HTERT RPE-1 (cell line): ENCODE results near the gene TOX3.

Source experiments
- in situ Hi-C: fragments of 300-500 bp; cut with MboI; formaldehyde crosslinking; loops from 4 replicates; pipeline ENCODE4 v1.14.3; 2020; ENCODE audit warnings: low sequenced_read_pairs

TOX3 gene

GRCh38 chr16:52547004-52547833 lies at the start of gene TOX3:
Gene TOX3 (minus strand): TSS chr16:52547143. CDS start chr16:52546723, 420 bp downstream.
- in situ Hi-C loops, result no loop called here

DNA sequence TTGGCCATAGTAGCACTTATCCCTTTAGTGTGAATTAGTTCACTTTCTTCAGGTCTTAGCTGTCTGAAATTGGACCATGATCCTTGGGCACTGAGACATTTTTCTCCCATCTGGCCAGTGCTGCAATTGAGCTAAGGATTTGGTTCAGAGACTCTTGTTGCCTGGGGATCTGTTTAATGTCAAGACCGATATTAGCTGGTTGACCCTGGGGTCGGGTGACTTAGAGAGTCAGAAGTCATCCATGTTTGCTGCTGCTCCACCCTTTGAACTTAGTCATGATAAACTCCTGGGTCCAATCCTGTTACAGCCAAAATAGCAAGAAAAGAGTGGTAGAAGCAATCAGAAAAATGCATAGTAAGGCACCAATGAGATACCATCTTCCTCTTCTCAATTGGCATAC lies 45.8 kb upstream of the TOX3 start:
- in situ Hi-C loops, result no loop called here

- in situ Hi-C loops, result no loop called here
Observed at GRCh38 chr16:52591934-52592592, 45.1 kb upstream of the TOX3 start.

DNA sequence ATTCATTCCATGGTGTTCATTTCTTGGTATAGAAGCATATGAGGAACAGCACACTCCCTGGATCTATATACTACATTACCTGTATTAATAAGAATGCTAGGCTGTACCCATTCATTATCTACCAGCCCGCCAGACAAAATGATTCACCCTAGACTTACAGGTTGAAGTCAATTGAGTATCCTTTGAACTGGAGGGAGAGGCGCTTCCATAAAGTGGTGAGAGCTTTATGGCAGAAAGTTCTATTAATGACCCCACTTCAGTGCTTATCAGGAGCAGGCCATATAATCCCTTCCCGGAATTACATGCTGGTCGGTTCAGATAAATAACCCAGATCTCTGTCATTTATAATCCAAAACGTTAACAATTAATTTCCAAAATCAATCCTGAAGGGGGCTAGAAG lies 44.5 kb upstream of the TOX3 start:
- in situ Hi-C loops, result no loop called here

GRCh38 chr16:52586159-52586558 lies 39.2 kb upstream of the TOX3 start:
- in situ Hi-C loops, result no loop called here

DNA sequence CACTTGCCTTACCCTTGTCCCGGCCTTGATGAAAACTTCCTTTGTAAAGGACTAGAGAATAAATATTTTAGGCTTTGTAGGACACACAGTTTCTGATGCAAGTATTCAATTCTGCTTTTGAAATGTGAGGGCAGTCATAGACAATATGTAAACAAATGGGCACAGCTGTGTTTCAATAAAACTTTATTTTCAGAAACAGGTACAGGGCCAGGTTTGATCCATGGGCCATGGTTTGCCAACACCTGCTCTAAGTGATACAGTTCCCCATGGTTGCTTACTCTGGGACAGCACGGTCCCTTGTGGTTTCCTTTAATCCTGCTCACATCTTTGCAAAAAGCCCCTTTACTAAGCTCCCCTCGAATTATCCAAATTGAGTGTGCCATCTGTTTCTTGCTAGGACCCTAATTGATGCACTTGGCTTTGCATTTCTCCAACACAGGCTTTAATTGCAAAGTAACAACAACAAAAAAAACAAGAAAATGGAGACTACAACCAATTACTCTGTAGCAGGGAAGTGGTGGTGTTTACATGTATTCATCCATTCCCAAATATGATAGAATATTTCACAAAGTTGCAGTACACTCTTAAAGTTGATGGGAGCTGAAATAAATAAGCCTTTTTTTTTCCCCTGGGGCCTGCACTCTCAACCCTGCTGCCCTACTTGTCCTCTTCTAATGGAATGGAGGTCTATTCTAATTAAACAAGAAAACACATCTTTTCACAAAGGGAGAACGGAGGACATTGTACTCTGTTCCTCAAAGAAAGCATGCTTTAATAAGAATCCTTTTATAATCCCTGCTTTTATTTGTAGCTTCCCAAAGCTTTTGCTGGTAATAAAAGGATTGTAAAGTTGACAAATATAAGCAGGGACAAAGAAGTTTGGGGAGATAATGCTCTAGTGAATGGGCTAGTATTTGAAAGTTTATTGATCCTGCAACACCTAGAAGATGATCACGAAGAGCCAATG lies 37.7 kb upstream of the TOX3 start:
- in situ Hi-C loops, result no loop called here

DNA sequence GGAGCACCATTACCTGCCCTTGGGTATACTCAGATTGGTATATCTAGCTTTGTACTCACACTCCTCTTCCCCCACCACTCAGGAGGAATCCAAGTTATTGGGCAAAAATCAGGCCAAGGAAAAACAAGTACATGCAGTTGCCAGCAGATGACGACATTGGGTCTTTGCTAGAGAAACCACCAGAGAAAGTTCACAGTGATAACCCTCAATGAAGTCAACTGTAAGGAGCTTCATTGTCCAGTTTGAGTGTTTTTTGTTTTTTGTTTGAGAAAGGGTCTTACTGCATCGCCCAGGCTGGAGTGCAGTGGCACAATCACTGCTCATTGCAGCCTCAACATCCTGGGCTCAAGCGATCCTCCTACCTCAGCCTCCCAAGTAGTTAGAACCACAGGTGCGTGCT lies 34.6 kb upstream of the TOX3 start:
- in situ Hi-C loops, result no loop called here

GRCh38 chr16:52580488-52580887 lies 33.5 kb upstream of the TOX3 start:
- in situ Hi-C loops, result no loop called here

- in situ Hi-C loops, result no loop called here
Observed at GRCh38 chr16:52578829-52579498, 32.0 kb upstream of the TOX3 start.

GRCh38 chr16:52578007-52578828 lies 31.3 kb upstream of the TOX3 start:
- in situ Hi-C loops, result no loop called here

DNA sequence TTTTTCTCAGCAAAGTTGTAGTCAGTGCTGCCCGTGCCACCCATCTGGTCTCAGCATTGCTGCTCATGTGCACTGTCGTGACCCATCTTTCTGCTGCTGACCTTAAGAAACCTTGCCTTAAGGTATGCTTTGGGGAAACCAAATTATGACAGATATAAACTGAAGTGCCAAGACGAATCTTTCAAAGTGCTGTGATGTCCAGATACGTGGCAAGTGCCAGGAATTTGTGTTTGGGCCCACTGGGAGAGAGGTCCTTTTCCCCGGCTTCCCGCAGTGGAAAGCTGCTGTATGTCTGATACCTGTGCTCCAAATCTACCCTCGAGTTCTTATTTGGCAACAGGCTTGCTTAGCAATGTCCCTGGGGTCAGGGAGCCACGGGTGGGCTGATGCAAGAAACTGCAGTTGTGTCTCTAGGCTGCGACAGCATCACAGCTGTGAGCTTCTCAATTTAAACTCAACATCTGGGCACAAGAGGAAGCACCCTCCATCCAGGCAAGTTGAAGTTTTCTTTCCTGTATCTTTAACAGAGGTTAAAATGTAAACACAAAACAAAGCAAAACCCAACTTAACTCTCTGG lies 30.3 kb upstream of the TOX3 start:
- in situ Hi-C loops, result no loop called here

GRCh38 chr16:52573365-52574299 lies 26.7 kb upstream of the TOX3 start:
- in situ Hi-C loops, result no loop called here

GRCh38 chr16:52572656-52573055 lies 25.7 kb upstream of the TOX3 start:
- in situ Hi-C loops, result no loop called here

GRCh38 chr16:52570495-52571091 lies 23.6 kb upstream of the TOX3 start:
- in situ Hi-C loops, result no loop called here

DNA sequence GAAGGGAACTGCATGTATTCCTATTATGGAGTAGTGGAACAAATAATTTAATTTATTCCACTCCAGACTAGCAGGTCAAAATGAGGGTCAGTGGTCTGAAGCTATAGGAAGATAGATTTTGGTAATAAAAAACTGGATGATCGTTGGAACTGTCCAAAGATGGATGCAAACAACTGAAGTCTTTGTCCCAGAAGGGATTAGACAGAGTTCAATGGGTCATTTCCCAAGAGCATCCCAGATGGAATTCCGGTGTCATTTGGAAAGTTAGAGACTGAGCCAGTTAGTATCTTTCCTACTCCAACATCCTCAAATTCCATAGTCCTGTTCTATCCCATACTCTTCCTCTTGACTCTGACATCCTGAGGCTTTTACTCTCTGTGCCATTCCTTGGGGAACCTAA lies 22.8 kb upstream of the TOX3 start:
- in situ Hi-C loops, result no loop called here

GRCh38 chr16:52568983-52569690 lies 22.2 kb upstream of the TOX3 start:
- in situ Hi-C loops, result no loop called here

DNA sequence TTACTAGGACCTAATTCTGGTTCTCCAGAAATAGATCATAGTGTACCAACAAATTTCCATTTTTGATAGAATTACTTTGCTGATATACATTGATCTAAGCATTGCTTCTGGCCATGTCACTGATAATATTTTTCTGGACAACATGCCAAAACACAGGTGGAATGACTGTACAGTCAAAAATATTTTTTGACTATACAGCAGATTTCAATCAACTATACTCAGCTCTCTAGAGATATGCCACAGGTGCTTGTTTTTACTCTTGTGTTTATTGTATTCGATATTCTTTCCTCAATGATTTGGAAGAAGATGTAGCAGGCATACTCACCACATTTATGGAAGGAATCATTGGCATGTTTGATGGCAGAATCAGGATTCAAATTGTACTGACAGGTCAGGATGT lies 21.6 kb upstream of the TOX3 start:
- in situ Hi-C loops, result no loop called here
